Measurements from ENCODE around the gene TRIM42. TPM values are rescaled to one million over a fixed set of nuclear protein-coding genes. Genes with fewer than 3 reads are reported as not detected.

TRIM42 gene
- total RNA-seq, 4 donors from 2014 or later: not detected

- DNase-seq: no peak
Measured at GRCh38 chr3:140742116-140742515, 64.3 kb downstream of the TRIM42 start.

GRCh38 chr3:140748171-140748570 is 70.3 kb downstream of the TRIM42 start:
- Histone ChIP-seq H3K4me1 (no peaks in the 10 kb centered on the region), H3K4me3 (no peak overlapping the region), H3K27ac (no peak overlapping the region), H3K36me3 (no peaks in the 10 kb centered on the region), H3K27me3 (no peaks in the 10 kb centered on the region), H3K9me3 (no peaks in the 10 kb centered on the region)
- TF ChIP-seq CTCF (IDR thresholded peaks at IDR 0.05) (no peak), POLR2A (IDR thresholded peaks at IDR 0.05) (no peak)
- DNase-seq: no peak

More at GRCh38 chr3:140742116-140742515, 64.3 kb downstream of the TRIM42 start:
- H3K27ac ChIP-seq: no peak overlapping the region
- no peaks in the 10 kb centered on the region for H3K4me1 ChIP-seq
- no peak overlapping the region for H3K4me3 ChIP-seq
- no peaks in the 10 kb centered on the region for H3K27me3 ChIP-seq
- H3K9me3 ChIP-seq: no peaks in the 10 kb centered on the region
- TF ChIP-seq POLR2A (IDR thresholded peaks at IDR 0.05) (no peak), CTCF (IDR thresholded peaks at IDR 0.05) (no peak)
- H3K36me3 ChIP-seq: no peaks in the 10 kb centered on the region

- H3K27ac ChIP-seq: no peak overlapping the region
- no peaks in the 10 kb centered on the region for H3K9me3 ChIP-seq
- DNase-seq: no peak
- H3K36me3 ChIP-seq: no peaks in the 10 kb centered on the region
- no peak for TF ChIP-seq POLR2A (IDR thresholded peaks at IDR 0.05)
- TF ChIP-seq CTCF (IDR thresholded peaks at IDR 0.05): no peak
- no peaks in the 10 kb centered on the region for H3K27me3 ChIP-seq
- no peak overlapping the region for H3K4me3 ChIP-seq
- no peaks in the 10 kb centered on the region for H3K4me1 ChIP-seq
Measured at GRCh38 chr3:140748903-140749302, 71.0 kb downstream of the TRIM42 start.

All from Peyer's patch (tissue), 4 donors.